ENCODE results near the gene PFDN5.
"Not testable (repeated sequence)": the region's sequence is repeated elsewhere in the genome, so short reads cannot be mapped to it uniquely, and the experiment has no call there.

PFDN5 gene

DNA sequence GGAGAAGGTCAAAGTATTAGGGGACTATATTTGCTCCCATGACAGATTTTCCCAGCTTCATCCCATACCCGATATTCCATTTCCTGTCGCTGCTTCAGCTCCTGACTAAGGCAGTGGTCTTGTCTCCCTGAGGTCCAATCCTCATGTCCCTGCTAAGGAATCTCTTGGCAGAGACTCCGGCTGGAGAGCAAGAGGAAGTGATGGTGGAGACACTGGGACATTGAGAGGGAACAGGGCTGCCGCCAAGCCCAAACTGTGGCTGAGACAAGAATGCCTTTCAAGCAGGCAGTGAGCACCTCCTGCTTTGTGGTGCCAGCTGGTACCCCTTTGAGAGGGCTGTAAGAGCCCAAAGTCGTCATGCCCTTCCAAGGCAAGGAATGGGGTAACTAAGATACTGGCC, 35.3 kb downstream of the PFDN5 start:
- no peak for DNase-seq

- DNase-seq: not testable (repeated sequence)
Observed at GRCh38 chr12:53332339-53332738, 37.0 kb downstream of the PFDN5 start.

DNA sequence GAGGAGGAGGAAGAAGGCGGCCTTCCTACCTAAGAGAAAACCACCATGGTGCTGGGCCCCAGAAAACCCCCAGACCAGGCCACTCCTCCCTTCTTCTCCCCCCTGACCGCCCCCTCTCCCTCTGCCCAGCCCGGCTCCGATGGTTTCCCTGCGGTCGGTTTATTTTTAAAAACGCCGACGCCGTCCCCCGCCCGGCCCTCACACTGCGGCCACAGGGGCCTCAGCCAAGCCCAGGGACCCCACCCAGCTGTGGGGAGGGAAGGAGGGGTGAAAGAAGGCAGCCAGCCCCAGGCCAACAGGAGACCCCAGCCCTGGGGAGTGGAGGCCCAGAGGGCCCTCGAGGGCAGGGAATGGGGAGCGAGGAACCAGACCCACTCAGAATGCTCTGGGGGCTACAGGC, 37.4 kb downstream of the PFDN5 start:
- no peak for DNase-seq

GRCh38 chr12:53333289-53333688, 37.9 kb downstream of the PFDN5 start:
- DNase-seq: no peak

DNA sequence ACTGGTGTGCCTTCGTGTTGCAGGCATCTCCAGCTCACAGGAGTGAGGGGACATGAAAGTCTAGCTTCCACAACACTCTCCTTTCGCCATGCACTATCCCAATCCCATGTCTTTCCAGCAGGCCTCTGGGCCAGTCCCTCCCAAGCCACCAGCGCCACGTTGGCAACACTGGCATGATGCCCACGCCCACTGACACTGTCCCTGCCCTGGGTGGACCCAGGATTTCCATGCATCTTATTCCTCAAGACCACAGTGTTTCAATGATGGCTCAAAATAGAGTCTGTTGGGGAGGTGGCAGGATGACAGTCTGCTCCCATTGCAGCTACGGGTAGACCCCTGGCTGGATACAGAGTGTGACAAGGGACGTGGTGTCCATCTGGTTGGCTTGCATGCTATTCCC, 38.5 kb downstream of the PFDN5 start:
- DNase-seq: no peak

DNA sequence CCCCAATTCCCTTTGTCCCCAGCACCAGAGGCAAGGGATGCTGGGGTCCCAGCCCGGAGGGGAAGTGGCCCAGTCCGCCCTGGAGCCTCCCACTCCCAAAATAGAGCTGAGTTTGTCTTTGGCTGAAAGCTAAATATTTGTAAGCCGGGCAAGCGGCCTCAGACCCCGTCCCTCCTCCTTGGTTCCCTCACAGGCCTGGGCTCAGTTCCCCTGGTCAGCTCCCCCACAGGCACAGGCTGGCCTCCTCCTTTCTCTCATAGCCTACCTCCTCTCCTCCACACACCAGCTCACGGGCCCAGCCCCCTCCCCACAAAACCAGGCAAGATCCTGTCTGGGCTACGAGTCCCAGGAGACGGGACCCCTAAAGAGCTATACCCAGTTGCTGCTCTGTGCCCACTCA, 39.5 kb downstream of the PFDN5 start:
- DNase-seq: no peak

- DNase-seq: no peak
Observed at GRCh38 chr12:53336181-53336681, 40.9 kb downstream of the PFDN5 start, which contains the start of gene SP7. TSS of gene SP7 (minus strand) at chr12:53336354. CDS start at chr12:53335646, 708 bp downstream.

DNA sequence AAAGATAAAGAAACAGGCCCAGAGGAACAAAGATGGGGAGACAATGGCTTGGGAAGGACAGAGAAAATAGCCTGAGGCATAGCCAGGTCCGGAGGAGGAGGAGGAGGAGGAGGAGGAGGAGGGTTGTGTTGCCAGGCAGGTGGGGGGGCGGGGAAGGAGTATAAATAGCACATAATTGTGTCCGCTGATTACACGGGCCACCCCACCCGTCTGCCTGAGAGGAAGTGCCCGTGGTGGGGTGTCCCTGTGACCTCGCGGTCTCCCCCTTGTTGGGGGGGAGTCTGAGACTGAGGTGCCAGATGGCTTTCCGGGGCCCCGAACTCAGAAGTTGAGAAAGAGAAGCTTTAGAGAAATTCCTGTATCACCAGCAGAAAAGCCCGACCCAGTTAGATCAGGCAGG, 42.7 kb downstream of the PFDN5 start:
- no peak for DNase-seq

GRCh38 chr12:53338916-53339315, 43.6 kb downstream of the PFDN5 start:
- DNase-seq: no peak

- DNase-seq: no peak
Observed at GRCh38 chr12:53340398-53340797, 45.1 kb downstream of the PFDN5 start.

- DNase-seq: no peak
Observed at GRCh38 chr12:53343449-53343848, 48.1 kb downstream of the PFDN5 start.

- no peak for DNase-seq
Observed at GRCh38 chr12:53343969-53344368, 48.6 kb downstream of the PFDN5 start.

DNA sequence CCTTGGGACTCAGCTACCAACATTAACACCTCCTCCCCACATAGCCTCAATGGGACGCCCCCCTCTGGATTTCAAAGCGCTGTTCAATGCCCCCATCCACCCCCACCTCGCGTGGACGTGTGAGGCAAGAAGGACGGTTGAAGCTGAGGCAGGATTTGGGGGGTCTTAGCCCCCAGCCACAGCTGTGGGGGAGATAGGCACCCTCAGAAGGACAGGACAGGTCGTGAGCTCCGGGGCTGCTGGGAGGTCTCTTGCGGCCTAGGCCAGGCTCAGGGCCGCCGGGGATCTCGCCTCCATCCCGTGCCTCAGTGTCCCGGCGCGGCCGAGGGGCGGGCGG, 49.1 kb downstream of the PFDN5 start:
- DNase-seq: no peak

- DNase-seq: peak; percentile 78
Observed at GRCh38 chr12:53344824-53345485, 49.6 kb downstream of the PFDN5 start.

DNA sequence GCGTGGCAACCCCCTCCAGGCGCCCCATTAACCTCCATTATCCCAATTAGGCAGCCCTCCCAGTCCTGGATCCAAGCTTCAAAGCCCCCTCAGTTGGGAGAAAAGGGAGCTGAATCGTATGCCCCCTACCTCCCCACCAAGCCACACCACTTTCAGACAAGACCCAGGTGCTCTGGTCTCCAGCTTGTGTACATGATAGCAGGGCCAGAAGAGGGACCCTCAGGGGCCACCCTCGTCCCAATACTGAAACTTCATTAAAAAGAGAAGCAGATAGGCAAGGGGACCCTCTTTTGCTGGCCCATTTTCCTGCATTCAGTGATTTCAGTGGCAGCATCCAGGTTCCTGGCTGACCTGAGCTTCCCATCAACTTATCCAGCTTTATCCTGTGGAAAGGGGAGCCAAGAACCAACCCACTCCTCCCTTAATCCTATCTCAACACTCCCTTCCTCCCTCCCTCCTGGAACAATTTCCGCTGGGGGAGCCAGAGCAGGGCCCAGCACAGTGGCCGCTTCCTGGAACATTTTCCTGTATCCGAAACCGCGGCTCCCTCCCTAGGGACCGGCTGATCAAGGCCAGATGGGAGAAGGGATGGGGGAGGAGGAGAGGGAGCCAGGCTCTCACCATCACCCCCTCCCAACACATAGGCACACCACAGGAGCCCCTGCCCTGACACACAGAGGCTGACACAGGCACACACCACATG, 50.3 kb downstream of the PFDN5 start:
- DNase-seq: no peak

DNA sequence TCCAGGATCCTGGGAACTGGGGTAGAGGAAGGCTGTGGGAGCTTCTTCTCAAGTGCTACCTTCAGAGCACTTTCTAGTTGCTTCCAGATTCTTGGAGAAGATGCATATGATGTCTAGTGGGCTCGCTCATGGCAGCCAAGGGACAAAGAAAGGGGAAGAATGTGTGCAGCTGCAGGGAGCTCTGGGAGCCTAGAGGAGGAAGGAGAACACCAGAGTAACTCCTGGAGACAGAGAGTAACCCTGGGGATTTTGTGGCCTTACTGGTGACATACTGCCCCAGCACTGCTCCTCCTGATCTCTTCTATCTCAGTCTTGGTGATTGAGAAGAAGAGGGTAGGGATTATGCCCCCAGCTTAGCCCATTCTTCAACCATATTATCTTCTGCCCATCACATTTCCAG, 51.1 kb downstream of the PFDN5 start:
- no peak for DNase-seq

- no peak for DNase-seq
Observed at GRCh38 chr12:53347905-53348304, 52.6 kb downstream of the PFDN5 start.
